ENCODE data around the gene CTSZ.

CTSZ gene

DNA sequence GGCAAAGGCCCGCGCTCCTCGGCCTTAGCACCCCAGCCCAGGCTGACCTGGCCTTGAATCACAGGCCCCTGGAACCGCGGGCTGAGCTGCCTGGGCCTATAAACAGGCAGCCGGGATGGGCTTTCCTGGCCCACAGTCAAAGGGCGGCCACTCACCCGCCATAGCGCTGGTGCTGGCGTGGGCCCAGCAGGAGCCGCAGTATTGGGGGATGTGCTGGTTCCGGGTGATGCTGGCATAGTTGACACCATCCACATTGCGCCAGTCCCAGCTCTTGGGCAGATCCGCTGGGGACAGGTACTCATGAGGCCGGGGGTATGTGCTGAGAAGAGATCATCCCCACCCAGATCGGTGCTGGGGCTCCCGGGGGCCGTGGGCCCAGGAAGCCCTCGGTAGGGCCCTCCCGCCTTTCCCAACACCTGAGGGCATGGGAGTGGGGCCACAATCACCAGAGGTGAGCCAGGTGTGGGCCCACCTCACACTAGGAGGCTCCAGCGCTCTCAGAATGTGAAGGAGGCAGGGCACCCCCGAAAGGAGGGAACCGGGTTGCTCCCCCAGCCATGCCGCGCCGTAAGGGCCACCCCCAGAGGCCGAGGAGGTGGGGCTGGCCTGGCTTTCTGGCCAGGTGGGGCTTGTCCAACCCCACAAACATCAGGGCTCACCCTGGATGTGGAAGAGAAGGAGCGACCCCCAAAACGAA lies 739 bp downstream of the CTSZ start:
- no peaks in the 10 kb centered on the region for H3K36me3 ChIP-seq (ENCODE audit: control insufficient read depth, insufficient read depth, low read length)
- DNase-seq: no peak
- H3K4ac ChIP-seq (ENCODE audit: low read depth, low read length): peak overlapping the region; percentile 28
- H2BK5ac ChIP-seq (ENCODE audit: low read length): no peak overlapping the region
- H3K27me3 ChIP-seq (ENCODE audit: insufficient read depth, low read length, poor library complexity): no peaks in the 10 kb centered on the region
- no CpG with 5 or more reads among the region's 29 CpGs for WGBS (ENCODE audit: extremely low coverage, insufficient coverage, low lambda C conversion rate)
- H4K8ac ChIP-seq (ENCODE audit: low read depth, low read length): peak overlapping the region; percentile 43
- no peak overlapping the region for H2BK15ac ChIP-seq (replicated peaks; ENCODE audit: low read depth)
- H3K4me3 ChIP-seq (ENCODE audit: low read length): peak overlapping the region; percentile 42
- no peak overlapping the region for H4K5ac ChIP-seq (ENCODE audit: low read length)
- peak overlapping the region; percentile 63 for H3K18ac ChIP-seq (ENCODE audit: low read length)
- H3K56ac ChIP-seq (ENCODE audit: low read length): peak overlapping the region; percentile 92
- no peaks in the 10 kb centered on the region for H3K79me2 ChIP-seq (ENCODE audit: control insufficient read depth, insufficient read depth, low read length)
- H2AK5ac ChIP-seq (ENCODE audit: low read length): no peak overlapping the region
- peak overlapping the region; percentile 66 for H3K23ac ChIP-seq (ENCODE audit: low read length)
- peaks cover 5% of the 10 kb centered on the region for H3K79me1 ChIP-seq (ENCODE audit: low read length)
- no peak overlapping the region for H2BK120ac ChIP-seq (ENCODE audit: low read depth, low read length)
- H3K9ac ChIP-seq (ENCODE audit: low read length): peak overlapping the region; percentile 84
- no peak overlapping the region for H3K27ac ChIP-seq (ENCODE audit: low read depth, low read length)
- peak overlapping the region; percentile 61 for H3K4me2 ChIP-seq (ENCODE audit: low read length)
- H3K4me1 ChIP-seq (ENCODE audit: control insufficient read depth, low read depth, low read length): peaks cover 3% of the 10 kb centered on the region

- no peak overlapping the region for H3K4ac ChIP-seq (ENCODE audit: low read depth, low read length)
- H3K23ac ChIP-seq (ENCODE audit: low read length): no peak overlapping the region
- no peaks in the 10 kb centered on the region for H3K36me3 ChIP-seq (ENCODE audit: control insufficient read depth, insufficient read depth, low read length)
- H3K27me3 ChIP-seq (ENCODE audit: insufficient read depth, low read length, poor library complexity): no peaks in the 10 kb centered on the region
- H3K4me3 ChIP-seq (ENCODE audit: low read length): no peak overlapping the region
- H2BK120ac ChIP-seq (ENCODE audit: low read depth, low read length): no peak overlapping the region
- no peak overlapping the region for H4K8ac ChIP-seq (ENCODE audit: low read depth, low read length)
- H3K4me1 ChIP-seq (ENCODE audit: control insufficient read depth, low read depth, low read length): no peaks in the 10 kb centered on the region
- H3K27ac ChIP-seq (ENCODE audit: low read depth, low read length): no peak overlapping the region
- no CpG with 5 or more reads among the region's 3 CpGs for WGBS (ENCODE audit: extremely low coverage, insufficient coverage, low lambda C conversion rate)
- H2AK5ac ChIP-seq (ENCODE audit: low read length): no peak overlapping the region
- H4K5ac ChIP-seq (ENCODE audit: low read length): no peak overlapping the region
- peak overlapping the region; percentile 43 for H3K56ac ChIP-seq (ENCODE audit: low read length)
- H2BK15ac ChIP-seq (replicated peaks; ENCODE audit: low read depth): no peak overlapping the region
- H3K9ac ChIP-seq (ENCODE audit: low read length): no peak overlapping the region
- H3K18ac ChIP-seq (ENCODE audit: low read length): no peak overlapping the region
- no peak for DNase-seq
- H3K4me2 ChIP-seq (ENCODE audit: low read length): no peak overlapping the region
- H3K79me1 ChIP-seq (ENCODE audit: low read length): peaks cover 5% of the 10 kb centered on the region
- H3K79me2 ChIP-seq (ENCODE audit: control insufficient read depth, insufficient read depth, low read length): no peaks in the 10 kb centered on the region
- no peak overlapping the region for H2BK5ac ChIP-seq (ENCODE audit: low read length)
These were observed 1.4 kb downstream of the CTSZ start for GRCh38 chr20:59005523-59006166.

DNA sequence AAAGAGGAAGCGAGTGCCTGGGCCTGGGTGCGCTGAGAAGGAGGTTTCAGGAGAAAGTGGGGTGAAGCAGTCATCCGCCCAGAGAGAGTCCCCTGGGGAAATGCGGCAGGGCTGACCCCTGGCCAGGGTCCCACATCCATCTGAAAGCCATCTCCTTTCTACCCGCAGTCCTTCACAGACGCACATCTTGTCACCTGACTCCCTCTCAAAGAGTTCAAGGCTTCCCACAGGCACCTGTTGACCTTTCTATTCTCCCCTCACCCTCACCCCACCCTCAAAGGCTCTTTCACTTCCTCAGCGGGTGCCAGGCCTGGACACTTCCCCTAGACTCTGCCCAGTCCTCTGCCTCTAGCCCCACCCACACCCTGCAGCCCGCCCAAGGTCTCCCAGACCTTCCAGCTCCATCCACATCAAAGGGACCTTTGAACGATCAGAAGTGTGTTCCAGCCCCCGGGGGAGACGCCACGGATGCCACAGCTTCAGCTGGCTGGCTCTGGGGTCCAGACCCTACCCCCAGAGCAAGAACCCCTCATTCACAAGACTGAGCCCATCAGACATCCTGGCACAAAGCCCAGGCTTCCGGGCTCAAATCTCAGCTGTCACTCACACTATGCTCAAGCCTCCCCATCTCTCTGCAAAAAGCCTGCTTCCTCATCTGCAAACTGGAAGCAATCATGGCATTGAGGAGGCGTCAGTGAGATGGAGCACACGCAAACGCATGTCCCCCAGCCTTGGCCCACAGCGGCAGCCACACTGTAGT lies 2.1 kb downstream of the CTSZ start:
- Histone ChIP-seq H3K23ac (ENCODE audit: low read length) (no peak overlapping the region), H3K27me3 (ENCODE audit: insufficient read depth, low read length, poor library complexity) (no peaks in the 10 kb centered on the region), H3K79me2 (ENCODE audit: control insufficient read depth, insufficient read depth, low read length) (no peaks in the 10 kb centered on the region), H2AK5ac (ENCODE audit: low read length) (no peak overlapping the region), H2BK5ac (ENCODE audit: low read length) (no peak overlapping the region), H3K4me2 (ENCODE audit: low read length) (no peak overlapping the region), H3K4me1 (ENCODE audit: control insufficient read depth, low read depth, low read length) (no peaks in the 10 kb centered on the region), H3K56ac (ENCODE audit: low read length) (no peak overlapping the region), H3K4ac (ENCODE audit: low read depth, low read length) (no peak overlapping the region), H4K8ac (ENCODE audit: low read depth, low read length) (no peak overlapping the region), H3K18ac (ENCODE audit: low read length) (no peak overlapping the region), H3K4me3 (ENCODE audit: low read length) (no peak overlapping the region), H3K79me1 (ENCODE audit: low read length) (peaks cover 5% of the 10 kb centered on the region), H2BK120ac (ENCODE audit: low read depth, low read length) (no peak overlapping the region), H3K27ac (ENCODE audit: low read depth, low read length) (no peak overlapping the region), H3K36me3 (ENCODE audit: control insufficient read depth, insufficient read depth, low read length) (no peaks in the 10 kb centered on the region), H3K9ac (ENCODE audit: low read length) (no peak overlapping the region), H2BK15ac (replicated peaks; ENCODE audit: low read depth) (no peak overlapping the region), H4K5ac (ENCODE audit: low read length) (no peak overlapping the region)
- no peak for DNase-seq
- WGBS (ENCODE audit: extremely low coverage, insufficient coverage, low lambda C conversion rate): no CpG with 5 or more reads among the region's 17 CpGs

- Histone ChIP-seq H3K18ac (ENCODE audit: low read length) (no peak overlapping the region), H3K23ac (ENCODE audit: low read length) (no peak overlapping the region), H2BK120ac (ENCODE audit: low read depth, low read length) (no peak overlapping the region), H2AK5ac (ENCODE audit: low read length) (no peak overlapping the region), H3K4me1 (ENCODE audit: control insufficient read depth, low read depth, low read length) (no peaks in the 10 kb centered on the region), H2BK5ac (ENCODE audit: low read length) (no peak overlapping the region), H2BK15ac (replicated peaks; ENCODE audit: low read depth) (no peak overlapping the region), H3K9ac (ENCODE audit: low read length) (no peak overlapping the region), H3K4me3 (ENCODE audit: low read length) (no peak overlapping the region), H3K4me2 (ENCODE audit: low read length) (no peak overlapping the region), H3K79me2 (ENCODE audit: control insufficient read depth, insufficient read depth, low read length) (no peaks in the 10 kb centered on the region), H3K56ac (ENCODE audit: low read length) (no peak overlapping the region), H3K79me1 (ENCODE audit: low read length) (peaks cover 5% of the 10 kb centered on the region), H3K27me3 (ENCODE audit: insufficient read depth, low read length, poor library complexity) (no peaks in the 10 kb centered on the region), H3K27ac (ENCODE audit: low read depth, low read length) (no peak overlapping the region), H3K4ac (ENCODE audit: low read depth, low read length) (no peak overlapping the region), H3K36me3 (ENCODE audit: control insufficient read depth, insufficient read depth, low read length) (no peaks in the 10 kb centered on the region), H4K5ac (ENCODE audit: low read length) (no peak overlapping the region), H4K8ac (ENCODE audit: low read depth, low read length) (no peak overlapping the region)
- WGBS (ENCODE audit: extremely low coverage, insufficient coverage, low lambda C conversion rate): no CpG with 5 or more reads among the region's 4 CpGs
- DNase-seq: no peak
These were observed 2.6 kb downstream of the CTSZ start for GRCh38 chr20:59004493-59004762.

- WGBS (ENCODE audit: extremely low coverage, insufficient coverage, low lambda C conversion rate): no CpG with 5 or more reads among the region's 16 CpGs
- no peak for DNase-seq
These were observed 3.1 kb downstream of the CTSZ start for GRCh38 chr20:59003836-59004492.

More at GRCh38 chr20:59003836-59004492, 3.1 kb downstream of the CTSZ start:
- H3K18ac ChIP-seq (ENCODE audit: low read length): no peak overlapping the region
- no peak overlapping the region for H4K5ac ChIP-seq (ENCODE audit: low read length)
- H3K4me2 ChIP-seq (ENCODE audit: low read length): no peak overlapping the region
- H3K56ac ChIP-seq (ENCODE audit: low read length): no peak overlapping the region
- no peaks in the 10 kb centered on the region for H3K4me1 ChIP-seq (ENCODE audit: control insufficient read depth, low read depth, low read length)
- no peak overlapping the region for H3K23ac ChIP-seq (ENCODE audit: low read length)
- H4K8ac ChIP-seq (ENCODE audit: low read depth, low read length): no peak overlapping the region
- no peak overlapping the region for H3K9ac ChIP-seq (ENCODE audit: low read length)
- H3K27me3 ChIP-seq (ENCODE audit: insufficient read depth, low read length, poor library complexity): no peaks in the 10 kb centered on the region
- no peak overlapping the region for H3K4me3 ChIP-seq (ENCODE audit: low read length)
- no peak overlapping the region for H2BK5ac ChIP-seq (ENCODE audit: low read length)
- H3K79me2 ChIP-seq (ENCODE audit: control insufficient read depth, insufficient read depth, low read length): no peaks in the 10 kb centered on the region
- H2BK15ac ChIP-seq (replicated peaks; ENCODE audit: low read depth): no peak overlapping the region
- H2AK5ac ChIP-seq (ENCODE audit: low read length): no peak overlapping the region
- H3K27ac ChIP-seq (ENCODE audit: low read depth, low read length): no peak overlapping the region
- H2BK120ac ChIP-seq (ENCODE audit: low read depth, low read length): no peak overlapping the region
- peaks cover 5% of the 10 kb centered on the region for H3K79me1 ChIP-seq (ENCODE audit: low read length)
- H3K36me3 ChIP-seq (ENCODE audit: control insufficient read depth, insufficient read depth, low read length): no peaks in the 10 kb centered on the region
- no peak overlapping the region for H3K4ac ChIP-seq (ENCODE audit: low read depth, low read length)
